ENCODE data around the gene PRXL2B.

The PRXL2B gene

DNA sequence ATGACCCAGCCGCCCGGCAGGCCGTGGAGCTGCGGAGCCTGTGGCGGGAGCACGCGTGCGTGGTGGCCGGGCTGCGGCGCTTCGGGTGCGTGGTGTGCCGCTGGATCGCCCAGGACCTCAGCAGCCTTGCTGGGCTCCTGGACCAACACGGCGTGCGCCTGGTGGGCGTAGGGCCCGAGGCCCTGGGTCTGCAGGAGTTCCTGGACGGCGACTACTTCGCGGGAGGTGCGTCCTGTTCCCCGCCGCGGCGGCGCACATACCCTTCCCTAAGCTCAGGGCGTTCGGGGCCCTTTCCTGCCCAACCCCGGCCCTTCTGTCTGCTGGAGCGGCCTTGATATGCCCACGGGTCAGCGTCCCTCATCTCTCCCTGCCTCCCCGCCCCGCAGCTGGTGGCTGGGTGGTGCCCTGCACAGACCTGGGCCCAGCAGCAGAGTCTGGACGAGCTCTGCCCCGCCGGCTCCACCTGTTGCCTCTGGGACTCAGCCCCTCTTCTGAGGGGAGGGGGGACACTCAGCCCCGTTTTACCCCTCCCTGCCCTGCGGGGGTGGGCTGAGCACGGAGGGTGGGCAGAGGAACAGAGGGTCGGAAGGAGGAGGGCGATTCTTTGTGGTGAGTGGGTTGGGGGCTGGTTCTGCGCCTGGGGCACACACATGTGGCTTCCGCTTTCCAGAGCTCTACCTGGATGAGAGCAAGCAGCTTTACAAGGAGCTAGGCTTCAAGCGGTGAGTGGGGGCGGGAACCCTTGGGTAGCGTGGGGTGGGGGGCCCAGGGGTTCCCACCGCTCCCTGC is 688 bp downstream of the PRXL2B start:
- peak; percentile 39 for DNase-seq

GRCh38 chr1:2587860-2588571 is 1.4 kb downstream of the PRXL2B start:
- no peak for DNase-seq

GRCh38 chr1:2588661-2589430 is 2.3 kb downstream of the PRXL2B start:
- no peak for DNase-seq

DNA sequence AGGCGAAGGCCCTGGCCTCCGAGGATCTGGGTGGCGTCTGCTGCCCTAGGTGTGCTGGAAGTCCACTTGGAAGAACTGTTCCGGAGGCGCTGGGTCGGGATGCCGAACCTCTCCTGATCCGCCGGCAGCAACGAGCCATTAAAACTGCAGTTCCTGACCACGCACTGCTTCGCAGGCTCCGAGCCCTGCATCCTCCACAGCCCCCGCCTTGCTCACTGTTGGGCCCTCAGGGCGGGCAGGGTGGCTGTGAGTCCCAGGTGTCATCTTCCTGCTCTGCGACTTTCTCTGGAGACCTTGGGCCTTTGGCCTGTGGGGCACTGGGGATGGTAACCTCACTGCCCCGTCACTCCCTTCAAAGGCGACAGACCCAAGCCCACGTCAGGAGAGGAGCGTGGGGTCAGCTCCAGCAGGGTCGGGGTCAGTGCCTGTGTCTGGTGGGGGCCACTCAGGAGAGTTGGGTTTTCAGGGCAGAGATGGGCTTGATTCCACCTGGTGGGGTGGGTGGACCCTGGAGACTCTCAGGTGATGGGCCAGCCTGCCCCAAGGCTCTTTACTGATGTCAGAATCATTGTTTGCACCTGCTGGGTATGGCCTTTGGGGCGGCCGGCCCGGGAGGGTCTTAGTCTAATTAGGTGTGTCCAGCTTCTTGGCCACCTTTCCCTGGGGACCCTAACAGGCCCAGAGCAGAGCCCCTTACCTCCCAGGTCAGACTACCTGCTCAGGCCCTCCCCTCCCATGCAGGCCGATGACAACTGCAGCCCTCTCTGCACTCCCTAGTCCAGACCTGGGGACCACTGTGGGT is 3.1 kb downstream of the PRXL2B start:
- no peak for DNase-seq

DNA sequence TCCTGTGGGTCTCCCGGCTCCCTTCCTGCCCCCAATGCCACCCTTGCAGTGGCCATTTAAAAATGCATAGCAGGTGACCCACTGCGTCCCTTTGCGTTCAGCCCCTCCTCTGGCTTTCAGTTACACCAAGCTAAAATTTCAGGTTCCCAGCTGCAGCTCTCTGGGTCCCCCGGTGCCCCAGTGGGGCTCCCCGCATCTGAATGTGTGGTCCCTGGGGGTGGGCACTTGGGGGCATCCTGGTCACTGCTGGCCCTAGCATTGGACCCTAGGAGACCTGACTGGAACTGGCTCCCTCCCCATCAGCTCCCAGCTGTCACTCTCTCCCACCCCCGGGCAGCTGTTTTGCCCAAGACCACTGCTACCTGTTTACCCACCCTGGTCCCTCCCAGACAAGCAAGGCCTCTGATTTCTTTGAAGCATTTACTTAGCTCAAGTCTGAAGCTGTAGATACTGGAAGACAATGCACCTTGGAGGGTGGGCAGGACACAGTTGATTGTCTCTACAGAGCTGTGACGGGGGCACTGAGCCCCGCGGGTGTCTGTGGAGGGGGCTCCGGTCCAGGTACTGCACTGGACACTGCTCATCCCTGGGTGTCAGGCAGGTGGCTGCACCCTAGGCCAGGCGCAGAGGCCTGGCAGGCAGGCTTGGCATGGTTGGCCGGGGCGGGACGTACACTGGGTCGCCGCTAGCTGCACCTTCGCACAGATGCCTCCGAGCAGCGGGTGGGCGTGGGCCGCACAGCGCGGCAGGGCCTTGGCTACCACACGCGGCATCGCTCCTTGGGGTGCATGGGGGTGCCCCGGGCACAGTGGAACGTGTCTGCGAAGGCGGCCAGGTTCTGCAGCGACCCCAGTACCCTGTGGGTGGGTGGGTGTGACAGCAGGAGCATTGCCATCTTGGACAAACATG is 3.9 kb downstream of the PRXL2B start:
- DNase-seq, result no peak

GRCh38 chr1:2591233-2591580 is 4.6 kb downstream of the PRXL2B start:
- no peak for DNase-seq

DNA sequence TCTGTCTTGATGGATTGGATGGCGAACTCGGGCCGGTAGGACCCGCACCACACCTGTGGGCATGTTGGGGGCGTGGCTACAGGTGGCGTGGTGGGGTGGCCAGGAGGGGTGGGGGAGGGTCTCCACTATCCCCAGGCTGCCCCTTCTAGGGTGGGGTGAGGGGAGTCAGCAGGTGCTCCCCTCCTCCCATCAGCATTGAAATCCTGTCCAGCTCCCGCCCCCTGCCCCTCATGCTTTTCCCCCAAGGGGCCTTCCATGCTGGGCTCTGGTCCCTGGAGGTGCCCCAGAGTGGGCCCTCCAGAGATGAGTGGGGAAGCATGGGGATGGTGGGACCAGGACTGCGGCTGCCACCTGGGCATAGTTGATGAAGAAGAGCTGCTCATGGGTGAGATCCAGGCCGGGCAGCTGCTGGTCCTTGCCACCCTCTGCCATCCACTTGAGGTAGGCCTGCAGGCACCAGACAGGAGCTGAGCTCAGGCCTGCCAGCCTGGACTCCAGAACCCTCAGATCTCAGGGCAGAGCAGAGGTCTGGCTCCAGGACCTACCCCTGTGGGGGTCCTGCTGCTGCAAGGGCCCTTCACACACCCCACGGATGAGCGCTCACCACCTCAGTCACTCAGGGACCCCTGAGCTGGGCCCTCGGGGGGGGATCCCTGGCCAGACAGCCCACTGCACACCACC is 5.1 kb downstream of the PRXL2B start:
- no peak for DNase-seq

DNA sequence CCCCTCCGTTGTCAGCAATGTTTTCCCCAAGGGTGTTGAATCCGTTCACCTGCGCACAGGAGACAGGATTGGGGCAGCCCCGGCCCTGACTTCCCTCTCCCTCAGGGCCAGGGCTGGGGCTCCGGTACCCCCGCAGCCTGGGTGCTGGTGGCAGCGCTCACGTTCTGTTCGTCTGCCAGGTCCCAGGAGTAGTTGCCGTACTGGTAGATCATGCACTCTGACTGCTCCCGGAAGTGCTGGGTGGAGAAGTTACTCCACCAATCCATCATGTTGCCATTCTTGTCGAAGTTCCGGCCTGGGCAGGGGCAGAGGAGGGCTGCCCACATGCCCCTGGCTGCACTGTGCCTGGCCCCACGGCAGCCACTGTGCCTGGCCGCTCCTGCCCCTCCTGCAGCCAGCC is 6.1 kb downstream of the PRXL2B start:
- DNase-seq, result no peak

- DNase-seq, result no peak
Observed at GRCh38 chr1:2593251-2593878, 6.8 kb downstream of the PRXL2B start.

GRCh38 chr1:2594001-2594640 is 7.5 kb downstream of the PRXL2B start:
- DNase-seq, result peak; percentile 58

DNA sequence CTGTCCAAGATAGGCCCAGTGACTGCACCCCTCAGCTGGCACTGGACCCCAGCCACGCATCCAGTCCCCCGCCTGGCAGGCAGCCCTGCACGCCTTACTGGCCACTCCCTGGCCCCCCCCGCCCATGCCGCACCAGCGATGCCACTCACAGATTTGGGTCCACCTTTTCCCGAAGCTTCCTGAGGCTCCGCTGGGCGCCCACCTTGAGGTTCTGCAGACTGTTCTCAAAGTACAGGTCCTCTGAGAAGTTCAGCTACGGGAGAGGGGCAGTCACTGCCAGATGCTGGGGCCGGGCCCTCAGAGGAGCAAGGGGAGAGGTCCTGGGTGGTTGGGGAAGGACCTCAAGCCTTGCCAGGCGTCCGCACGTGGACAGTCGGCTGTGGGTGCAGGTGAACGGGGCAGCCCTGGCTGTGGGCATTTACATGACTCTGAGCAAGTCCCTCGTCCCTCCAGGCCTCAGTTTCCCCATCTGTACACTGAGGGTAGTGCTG is 8.1 kb downstream of the PRXL2B start:
- DNase-seq, result no peak

GRCh38 chr1:2595261-2595811 is 8.8 kb downstream of the PRXL2B start:
- DNase-seq, result no peak

DNA sequence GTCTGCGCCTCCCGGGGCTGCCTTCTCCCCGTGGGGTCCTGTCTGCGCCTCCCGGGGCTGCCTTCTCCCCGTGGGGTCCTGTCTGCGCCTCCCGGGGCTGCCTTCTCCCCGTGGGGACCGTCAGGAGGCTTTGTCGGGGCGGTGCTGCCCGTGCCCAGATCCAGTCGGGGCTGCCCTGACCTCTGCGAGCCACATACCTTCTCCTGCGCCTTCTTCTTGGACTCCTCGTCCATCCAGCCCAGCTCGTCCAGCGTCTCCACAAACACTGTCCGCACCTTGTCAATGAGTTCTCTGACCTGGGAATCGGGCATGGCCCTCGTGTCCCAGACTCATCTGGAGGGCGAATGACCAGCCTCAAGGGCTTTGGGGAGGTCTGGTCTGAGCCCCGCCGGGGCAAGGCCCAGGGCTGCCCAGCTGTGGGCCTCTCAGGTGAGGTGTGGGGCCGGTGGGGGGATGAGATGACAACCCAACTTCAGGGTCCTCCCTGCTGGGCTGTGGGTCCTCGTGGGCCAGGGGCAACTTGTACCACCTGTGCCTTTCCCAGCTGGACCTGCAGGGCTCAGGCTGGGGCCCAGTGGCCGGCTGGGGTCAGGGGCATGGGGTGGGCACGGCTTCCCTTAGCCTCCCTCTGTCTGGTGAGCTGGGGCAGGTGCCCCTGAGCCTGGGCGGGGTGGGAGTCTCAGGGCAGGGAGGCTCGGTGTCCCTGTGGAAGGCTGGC is 9.4 kb downstream of the PRXL2B start:
- DNase-seq, result no peak

GRCh38 chr1:2596530-2597333 is 10.2 kb downstream of the PRXL2B start:
- DNase-seq, result no peak

DNA sequence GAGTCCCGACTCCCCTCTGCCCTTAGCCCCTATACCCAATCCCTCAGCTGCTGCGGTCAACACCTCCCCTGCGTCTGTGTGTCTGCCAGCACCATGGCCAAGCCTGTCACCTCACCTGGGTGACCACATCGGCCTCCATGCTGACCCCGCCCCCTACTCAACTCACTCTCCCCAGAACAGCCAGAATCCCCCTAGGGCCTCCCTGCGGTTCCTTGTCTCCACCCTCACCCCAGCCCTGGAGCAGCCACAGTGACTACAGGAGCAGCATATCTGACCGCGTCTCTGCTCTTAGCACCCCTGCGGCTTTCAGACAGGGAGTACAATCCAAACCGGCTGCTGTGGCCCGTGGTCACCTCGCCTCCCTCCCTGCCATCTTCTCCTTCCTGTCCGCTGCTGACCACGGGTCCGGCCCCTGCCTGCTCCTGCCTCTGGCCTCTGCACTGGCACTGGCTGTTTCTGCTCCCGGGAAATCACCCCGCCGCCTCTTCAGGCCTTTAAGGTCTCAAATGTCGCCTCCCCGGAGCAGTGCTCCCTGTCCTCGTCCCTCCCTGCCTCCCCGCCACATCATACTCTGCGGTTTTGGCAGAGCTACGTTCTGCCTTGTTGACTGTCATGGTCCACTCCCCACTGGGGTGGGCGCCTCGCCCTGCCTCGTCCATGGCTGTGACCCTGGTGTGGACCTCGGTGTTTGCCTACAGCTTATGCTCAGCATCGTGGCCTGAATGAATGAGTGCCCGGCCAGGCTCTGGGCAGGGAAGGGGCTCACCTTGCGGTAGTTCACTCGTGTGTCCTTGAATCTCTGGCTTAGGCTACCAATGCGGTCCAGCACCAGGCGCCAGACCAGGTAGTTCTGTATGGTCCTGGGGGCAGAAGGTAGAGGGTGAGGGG is 11.1 kb downstream of the PRXL2B start:
- DNase-seq, result no peak

GRCh38 chr1:2598329-2598931 is 11.9 kb downstream of the PRXL2B start:
- DNase-seq, result no peak
